SIG-M5 treated with dmso at 0.1 percent for 504 hours (cell line): ENCODE data around the gene SRD5A1.
"Not testable (repeated sequence)": the region's sequence is repeated elsewhere in the genome, so short reads cannot be mapped to it uniquely, and the experiment has no call there.

Experiments
- DNase-seq: peaks from one replicate; lab custom pipeline; 2025; ENCODE audit not compliant: unreplicated experiment; lab: John Stamatoyannopoulos, UW

The SRD5A1 gene

GRCh38 chr5:6642655-6643054 lies 9.4 kb downstream of the SRD5A1 start:
- DNase-seq, result no peak

GRCh38 chr5:6644794-6645241 lies 11.6 kb downstream of the SRD5A1 start:
- no peak for DNase-seq

- DNase-seq, result peak; percentile 95
Measured at GRCh38 chr5:6645571-6646362, 12.5 kb downstream of the SRD5A1 start.

- DNase-seq, result no peak
Measured at GRCh38 chr5:6649186-6649585, 15.9 kb downstream of the SRD5A1 start.

DNA sequence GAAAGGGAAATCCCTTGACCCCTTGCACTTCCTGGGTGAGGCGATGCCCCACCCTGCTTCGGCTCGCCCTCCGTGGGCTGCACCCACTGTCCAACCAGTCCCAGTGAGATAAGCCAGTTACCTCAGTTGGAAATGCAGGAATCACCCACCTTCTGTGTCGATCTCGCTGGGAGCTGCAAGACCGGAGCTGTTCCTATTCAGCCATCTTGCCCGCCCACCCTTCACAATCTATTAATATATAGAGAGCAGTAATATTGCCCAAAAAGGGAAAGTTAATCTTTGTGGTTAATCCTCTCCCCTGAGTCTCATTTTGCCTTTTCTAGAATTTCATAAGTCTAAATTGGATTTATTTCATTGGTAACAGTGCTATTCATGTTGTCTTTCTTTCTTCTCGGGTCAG lies 16.4 kb downstream of the SRD5A1 start:
- no peak for DNase-seq

GRCh38 chr5:6652025-6652424 lies 18.8 kb downstream of the SRD5A1 start:
- DNase-seq, result no peak

GRCh38 chr5:6655432-6655831 lies 22.2 kb downstream of the SRD5A1 start:
- no peak for DNase-seq

DNA sequence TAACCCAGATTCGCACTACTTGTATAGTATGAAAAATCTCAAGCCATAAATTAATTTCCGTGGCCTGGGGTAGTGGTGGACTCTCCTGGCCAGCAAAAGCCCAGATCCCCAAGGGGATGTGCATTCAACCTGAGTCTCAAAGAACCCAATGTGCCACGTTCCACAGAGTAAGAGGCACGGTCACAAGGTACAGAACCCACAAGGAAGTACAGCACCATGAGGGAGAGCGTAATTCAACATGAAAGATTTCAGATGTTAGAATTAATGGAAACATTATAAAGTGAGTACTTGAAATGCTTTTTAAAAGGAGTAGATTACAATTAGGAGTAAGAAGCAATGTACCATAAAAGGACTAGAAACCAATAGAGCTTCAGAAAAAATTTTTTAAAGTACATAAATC lies 23.4 kb downstream of the SRD5A1 start:
- DNase-seq, result no peak

GRCh38 chr5:6659941-6660684 lies 26.9 kb downstream of the SRD5A1 start:
- no peak for DNase-seq

DNA sequence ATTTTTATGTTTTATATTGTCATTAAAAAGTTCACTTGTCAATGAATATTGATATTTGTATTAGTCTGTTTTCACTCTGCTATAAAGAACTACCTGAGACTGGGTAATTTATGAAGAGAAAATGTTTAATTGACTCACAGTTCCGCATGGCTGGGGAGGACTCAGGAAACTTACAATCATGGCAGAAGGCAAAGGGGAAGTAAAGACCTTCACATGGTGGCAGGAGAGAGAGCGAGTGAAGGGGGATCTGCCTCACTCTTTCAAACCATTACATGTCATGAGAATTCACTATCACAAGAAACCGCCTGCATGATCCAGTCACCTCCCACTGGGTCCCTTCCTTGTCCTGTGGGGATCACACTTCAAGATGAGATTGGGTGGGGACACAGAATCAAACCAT lies 27.4 kb downstream of the SRD5A1 start:
- DNase-seq, result no peak

GRCh38 chr5:6666762-6667161 lies 33.5 kb downstream of the SRD5A1 start:
- no peak for DNase-seq

GRCh38 chr5:6667648-6668047 lies 34.4 kb downstream of the SRD5A1 start:
- no peak for DNase-seq

- DNase-seq, result not testable (repeated sequence)
Measured at GRCh38 chr5:6668717-6669116, 35.5 kb downstream of the SRD5A1 start.

- no peak for DNase-seq
Measured at GRCh38 chr5:6673031-6673430, 39.8 kb downstream of the SRD5A1 start.

GRCh38 chr5:6673963-6674362 lies 40.7 kb downstream of the SRD5A1 start:
- DNase-seq, result no peak

- DNase-seq, result no peak
Measured at GRCh38 chr5:6674421-6674820, 41.2 kb downstream of the SRD5A1 start.

- DNase-seq, result no peak
Measured at GRCh38 chr5:6674886-6675285, 41.6 kb downstream of the SRD5A1 start.

- peak; percentile 14 for DNase-seq
Measured at GRCh38 chr5:6675784-6676491, 42.7 kb downstream of the SRD5A1 start.

- DNase-seq, result no peak
Measured at GRCh38 chr5:6676702-6677101, 43.5 kb downstream of the SRD5A1 start.

GRCh38 chr5:6678385-6678784 lies 45.1 kb downstream of the SRD5A1 start:
- no peak for DNase-seq

- no peak for DNase-seq
Measured at GRCh38 chr5:6680922-6681321, 47.7 kb downstream of the SRD5A1 start.

DNA sequence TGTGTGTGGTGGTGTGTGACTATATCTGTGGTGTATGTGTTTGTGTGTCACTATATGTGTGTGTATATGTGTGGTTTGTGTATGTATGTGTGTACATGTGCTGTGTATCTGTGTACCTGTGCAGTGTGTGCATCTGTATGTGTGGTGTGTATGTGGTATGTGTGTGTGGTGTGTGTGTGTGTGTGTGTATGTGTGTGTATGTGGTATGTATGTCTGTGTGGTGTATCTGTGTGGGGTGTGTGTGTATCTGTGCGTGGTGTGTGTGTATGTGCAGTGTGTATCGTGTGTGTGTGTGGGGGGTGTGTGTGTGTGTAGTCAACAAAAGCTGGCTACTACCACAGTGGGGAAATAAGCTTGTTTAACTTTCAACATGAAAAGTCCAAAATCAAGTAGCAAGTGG lies 48.4 kb downstream of the SRD5A1 start:
- no peak for DNase-seq
